HepG2 (cell line): Measurements from ENCODE around the gene PEPD. TPM values are rescaled to one million over a fixed set of nuclear protein-coding genes. Genes with fewer than 3 reads are reported as not detected.

Experiments used
- CREM ChIP-seq, 2 experiments: sonication (generic) in 1 of 2; formaldehyde crosslinking in 1 of 2; IDR thresholded peaks; 2 replicates each; pipeline versions ENCODE4 v1.4.0 to v1.6.1; 2016 to 2020; ENCODE audit warnings: antibody characterized with exemption in 1 of 2, mild to moderate bottlenecking in 1 of 2, missing genetic modification reagents in 1 of 2
- HHEX ChIP-seq: IDR thresholded peaks from 2 replicates; pipeline ENCODE4 v1.6.1; 2016; ENCODE audit warnings: control low read depth
- IKZF4 ChIP-seq: sonication (generic); formaldehyde crosslinking; IDR thresholded peaks from 2 replicates; pipeline ENCODE4 v1.5.1; 2020; ENCODE audit warnings: borderline replicate concordance, mild to moderate bottlenecking, low read depth, missing genetic modification reagents; ENCODE audit errors: not compliant biosample characterization
- KLF15 ChIP-seq: sonication (generic); formaldehyde crosslinking; IDR thresholded peaks from 2 replicates; pipeline ENCODE4 v1.8.1; 2023; ENCODE audit warnings: borderline replicate concordance, mild to moderate bottlenecking, inconsistent platforms, missing genetic modification reagents, mixed read lengths
- MAX ChIP-seq: IDR thresholded peaks from 2 replicates; pipeline ENCODE4 v1.6.1; 2012; ENCODE audit warnings: inconsistent platforms
- SMAD3 ChIP-seq: sonication (generic); formaldehyde crosslinking; IDR thresholded peaks from 2 replicates; pipeline ENCODE4 v1.4.0; 2020; ENCODE audit warnings: missing genetic modification reagents
- SRY ChIP-seq: sonication (generic); formaldehyde crosslinking; IDR thresholded peaks from 2 replicates; pipeline ENCODE4 v1.8.0; 2022; ENCODE audit warnings: mild to moderate bottlenecking, missing genetic modification reagents
- TARDBP ChIP-seq: sonication (generic); formaldehyde crosslinking; IDR thresholded peaks from 2 replicates; pipeline ENCODE4 v1.8.0; 2022; ENCODE audit warnings: mild to moderate bottlenecking, missing genetic modification reagents
- ZBTB1 ChIP-seq: sonication (generic); formaldehyde crosslinking; IDR thresholded peaks from 2 replicates; pipeline ENCODE4 v1.4.0; 2020; ENCODE audit warnings: missing genetic modification reagents, borderline replicate concordance
- ZBTB46 ChIP-seq: sonication (generic); formaldehyde crosslinking; IDR thresholded peaks from 2 replicates; pipeline ENCODE4 v1.4.0; 2020; ENCODE audit warnings: mild to moderate bottlenecking, missing genetic modification reagents, borderline replicate concordance
- ZFP41 ChIP-seq: sonication (generic); formaldehyde crosslinking; IDR thresholded peaks from 2 replicates; pipeline ENCODE4 v1.4.0; 2020; ENCODE audit warnings: mild to moderate bottlenecking, missing genetic modification reagents, borderline replicate concordance
- ZNF773 ChIP-seq: sonication (generic); formaldehyde crosslinking; IDR thresholded peaks from 2 replicates; pipeline ENCODE4 v1.4.0; 2020; ENCODE audit warnings: missing genetic modification reagents, borderline replicate concordance
- ZNF878 ChIP-seq: sonication (generic); formaldehyde crosslinking; IDR thresholded peaks from 2 replicates; pipeline ENCODE4 v1.8.1; 2023; ENCODE audit warnings: mild to moderate bottlenecking, missing genetic modification reagents, moderate library complexity
- polyA plus RNA-seq, 8 experiments: library from polyadenylated mRNA; depleted of rRNA in 3 of 8; stranded (reverse) in 7 of 8; unstranded in 1 of 8; fragments of >200 nt; fragmentation: Illumina TruSeq in 4 of 8; extraction: Trizol in 4 of 8; gene quantifications; 2 replicates each; pipeline versions ENCODE4 v1.2.1 to v1.2.3, GENCODE V29; 2011 to 2016; ENCODE audit warnings: low read depth in 4 of 8, missing spikeins in 1 of 8, mixed read lengths in 1 of 8; ENCODE audit not compliant: insufficient read depth in 1 of 8
- total RNA-seq, 5 experiments: library from RNA; depleted of rRNA; stranded (reverse); fragments of >200 nt; fragmentation: Illumina TruSeq; extraction: Trizol; gene quantifications; 2 replicates each; pipeline ENCODE4 v1.2.3, GENCODE V29; 2016; ENCODE audit warnings: low read depth in 1 of 5
- TF ChIP-seq, protein P1 (sequence below): sonication (generic); formaldehyde crosslinking; IDR thresholded peaks from 2 replicates; pipeline ENCODE4 v1.4.0; 2020; ENCODE audit warnings: mild to moderate bottlenecking, missing genetic modification reagents
- TF ChIP-seq, protein P2 (sequence below): sonication (generic); formaldehyde crosslinking; IDR thresholded peaks from 2 replicates; pipeline ENCODE4 v1.4.0; 2020; ENCODE audit warnings: mild to moderate bottlenecking, missing genetic modification reagents

The PEPD gene
- total and polyA plus RNA-seq, 2 of the 13 experiments (the other 11 are each of a cell fraction or from before 2014, with no cell fraction given) = 60.7 to 75.1 TPM

DNA sequence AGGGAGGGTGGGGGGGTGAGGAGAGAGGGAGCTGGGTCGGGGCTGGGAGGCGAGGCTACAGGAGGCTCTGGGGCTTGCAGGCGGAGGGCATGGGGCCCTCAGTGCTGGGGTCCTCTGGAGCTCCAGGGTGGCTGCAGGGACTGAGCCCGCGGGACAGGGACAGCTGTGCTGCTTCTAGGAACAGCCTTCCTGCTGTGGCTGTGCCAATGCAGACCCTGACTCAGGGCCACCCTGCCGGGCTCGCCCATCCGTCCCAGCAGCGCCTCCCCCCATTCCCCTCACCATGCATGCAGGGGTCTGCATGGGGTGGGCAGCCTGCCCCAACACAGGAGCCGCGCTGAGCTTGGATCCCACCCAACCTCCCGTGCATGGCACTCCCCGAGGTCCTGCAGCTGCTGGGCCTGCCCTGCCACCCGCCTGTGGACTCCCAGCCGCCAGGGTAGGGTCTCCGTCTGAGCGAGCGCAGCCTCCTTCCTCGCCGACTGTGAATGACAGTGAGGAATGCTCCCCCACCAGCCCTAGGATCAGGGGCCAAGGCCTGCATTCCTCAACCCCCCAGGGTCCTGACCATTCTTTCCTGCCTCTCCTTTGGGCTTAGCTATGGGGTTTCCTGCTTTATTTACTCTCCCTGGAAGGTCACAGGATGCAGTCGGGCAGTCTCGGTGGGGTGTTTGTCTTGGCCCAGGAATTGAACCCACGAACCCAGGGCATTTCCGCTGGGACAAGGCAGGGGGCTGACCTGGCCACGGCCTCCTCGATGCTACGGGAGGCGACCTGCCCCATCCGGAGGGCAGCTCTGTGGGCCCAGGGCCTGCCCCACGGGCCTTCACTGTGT lies 124.7 kb downstream of the PEPD start (continued):
- TF ChIP-seq SRY (CRISPR knock-in tag) (peak; percentile 61; the same call in 1 of the 2 replicates), ZFP41 (CRISPR knock-in tag) (no peak), HHEX (CRISPR knock-in tag) (peak; percentile 47; the same call in 1 of the 2 replicates), KLF15 (peak; percentile 40; the same call in 1 of the 2 replicates), ZNF773 (CRISPR knock-in tag) (no peak), ZBTB1 (CRISPR knock-in tag) (no peak), MAX (peak; percentile 48; the same call in 1 of the 2 replicates), TARDBP (CRISPR knock-in tag) (peak; percentile 98), IKZF4 (CRISPR knock-in tag) (peak; percentile 49), CREM (IDR thresholded peaks at IDR 0.05) (peak; percentile 91), CREM (CRISPR knock-in tag; IDR thresholded peaks at IDR 0.05) (no peak), ZBTB46 (CRISPR knock-in tag) (peak; percentile 92; the same call in 1 of the 2 replicates), ZNF878 (CRISPR knock-in tag) (peak; percentile 89; the same call in 1 of the 2 replicates), SMAD3 (CRISPR knock-in tag) (0 out of 2 replicates have a peak, but pooled peaks have one; percentile 52)
- TF ChIP-seq, protein P1, sequence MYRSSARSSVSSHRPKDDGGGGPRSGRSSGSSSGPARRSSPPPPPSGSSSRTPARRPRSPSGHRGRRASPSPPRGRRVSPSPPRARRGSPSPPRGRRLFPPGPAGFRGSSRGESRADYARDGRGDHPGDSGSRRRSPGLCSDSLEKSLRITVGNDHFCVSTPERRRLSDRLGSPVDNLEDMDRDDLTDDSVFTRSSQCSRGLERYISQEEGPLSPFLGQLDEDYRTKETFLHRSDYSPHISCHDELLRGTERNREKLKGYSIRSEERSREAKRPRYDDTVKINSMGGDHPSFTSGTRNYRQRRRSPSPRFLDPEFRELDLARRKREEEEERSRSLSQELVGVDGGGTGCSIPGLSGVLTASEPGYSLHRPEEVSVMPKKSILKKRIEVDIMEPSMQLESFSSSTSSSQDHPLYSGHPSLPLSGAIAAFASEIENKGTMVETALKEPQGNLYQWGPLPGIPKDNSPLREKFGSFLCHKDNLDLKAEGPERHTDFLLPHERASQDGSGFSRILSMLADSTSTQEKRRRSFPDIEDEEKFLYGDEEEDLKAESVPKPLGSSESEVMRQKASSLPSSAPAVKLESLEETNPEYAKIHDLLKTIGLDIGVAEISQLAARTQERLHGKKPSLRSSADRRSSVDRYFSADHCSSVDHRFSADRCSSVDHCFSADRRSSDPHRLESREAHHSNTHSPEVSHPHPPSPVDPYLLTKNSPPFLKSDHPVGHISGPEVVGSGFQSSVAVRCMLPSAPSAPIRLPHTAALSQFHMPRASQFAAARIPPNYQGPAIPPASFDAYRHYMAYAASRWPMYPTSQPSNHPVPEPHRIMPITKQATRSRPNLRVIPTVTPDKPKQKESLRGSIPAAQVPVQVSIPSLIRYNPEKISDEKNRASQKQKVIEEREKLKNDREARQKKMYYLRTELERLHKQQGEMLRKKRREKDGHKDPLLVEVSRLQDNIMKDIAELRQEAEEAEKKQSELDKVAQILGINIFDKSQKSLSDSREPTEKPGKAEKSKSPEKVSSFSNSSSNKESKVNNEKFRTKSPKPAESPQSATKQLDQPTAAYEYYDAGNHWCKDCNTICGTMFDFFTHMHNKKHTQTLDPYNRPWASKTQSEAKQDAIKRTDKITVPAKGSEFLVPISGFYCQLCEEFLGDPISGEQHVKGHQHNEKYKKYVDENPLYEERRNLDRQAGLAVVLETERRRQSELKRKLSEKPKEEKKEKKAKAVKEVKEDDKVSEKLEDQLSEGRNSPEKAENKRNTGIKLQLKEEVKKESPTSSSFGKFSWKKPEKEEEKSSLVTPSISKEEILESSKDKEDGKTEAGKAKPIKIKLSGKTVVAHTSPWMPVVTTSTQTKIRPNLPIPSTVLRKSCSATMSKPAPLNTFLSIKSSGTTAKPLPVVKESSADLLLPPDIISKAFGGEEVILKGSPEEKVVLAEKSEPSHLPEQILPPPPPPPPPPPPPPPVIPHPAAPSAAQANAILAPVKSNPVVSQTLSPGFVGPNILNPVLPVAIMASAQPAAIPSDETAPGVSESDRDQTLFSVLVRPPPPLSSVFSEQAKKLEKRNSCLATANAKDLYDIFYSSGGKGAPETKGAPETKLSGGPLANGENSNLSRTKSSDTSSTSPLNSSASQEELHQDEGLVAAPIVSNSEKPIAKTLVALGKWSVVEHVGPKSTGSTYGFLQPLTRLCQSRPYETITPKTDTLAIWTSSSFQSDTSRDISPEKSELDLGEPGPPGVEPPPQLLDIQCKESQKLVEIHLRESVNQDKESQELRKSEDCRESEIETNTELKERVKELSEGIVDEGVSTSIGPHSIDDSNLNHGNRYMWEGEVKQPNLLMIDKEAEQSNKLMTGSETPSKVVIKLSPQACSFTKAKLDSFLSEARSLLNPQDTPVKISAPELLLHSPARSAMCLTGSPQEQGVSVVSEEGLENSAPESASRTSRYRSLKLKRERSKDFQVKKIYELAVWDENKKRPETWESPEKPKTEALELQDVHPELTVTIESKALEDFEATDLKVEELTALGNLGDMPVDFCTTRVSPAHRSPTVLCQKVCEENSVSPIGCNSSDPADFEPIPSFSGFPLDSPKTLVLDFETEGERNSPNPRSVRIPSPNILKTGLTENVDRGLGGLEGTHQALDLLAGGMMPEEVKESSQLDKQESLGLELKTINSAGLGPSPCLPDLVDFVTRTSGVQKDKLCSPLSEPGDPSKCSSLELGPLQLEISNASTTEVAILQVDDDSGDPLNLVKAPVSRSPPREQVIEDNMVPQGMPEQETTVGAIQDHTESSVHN (CRISPR knock-in tag) = 0 out of 2 replicates have a peak, but pooled peaks have one; percentile 60
- TF ChIP-seq, protein P2, sequence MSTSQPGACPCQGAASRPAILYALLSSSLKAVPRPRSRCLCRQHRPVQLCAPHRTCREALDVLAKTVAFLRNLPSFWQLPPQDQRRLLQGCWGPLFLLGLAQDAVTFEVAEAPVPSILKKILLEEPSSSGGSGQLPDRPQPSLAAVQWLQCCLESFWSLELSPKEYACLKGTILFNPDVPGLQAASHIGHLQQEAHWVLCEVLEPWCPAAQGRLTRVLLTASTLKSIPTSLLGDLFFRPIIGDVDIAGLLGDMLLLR (CRISPR knock-in tag) = no peak
